HepG2 (cell line): ENCODE measurements around the gene CHL1. TPM values are rescaled to one million over a fixed set of nuclear protein-coding genes. Genes with fewer than 3 reads are reported as not detected.

Source experiments
- ATAC-seq: fragments of 200-7000 bp; cut with Tn5 transposase; 3 replicates; pipeline ENCODE4 v1.9.1; 2020; ENCODE audit warnings: mild to moderate bottlenecking, moderate library complexity
- BruUV-seq: library from RNA; stranded (reverse); fragments of 400-500 nt; replicated peaks from 2 replicates; lab custom pipeline; 2021; lab: Mats Ljungman, UMichigan
- CTCF ChIA-PET: fragments of 300-600 bp; formaldehyde crosslinking; extraction: SDS; loops from one replicate; lab custom pipeline; 2021; ENCODE audit warnings: low total read pairs, inconsistent platforms, low intra/inter-chr PET ratio; lab: Yijun Ruan, JAX
- POLR2A ChIA-PET: fragments of 350-600 bp; sonication (Branson Sonifier 250); formaldehyde crosslinking; loops from one replicate; lab custom pipeline; 2020; ENCODE audit warnings: antibody characterized with exemption, inconsistent platforms; lab: Yijun Ruan, JAX
- DNase-seq: peaks from one replicate; pipeline ENCODE4 v3.0.0-alpha.2; 2015; ENCODE audit warnings: low spot score
- FAIRE-seq: peaks from 3 replicates; lab custom pipeline; 2011; peaks lifted over from hg19 to GRCh38; lab: Jason Lieb, UNC
- H2AFZ ChIP-seq: one replicate; pipeline ENCODE4 v1.6.1; 2011; ENCODE audit warnings: low read length, inconsistent platforms
- H3K27ac ChIP-seq: fragments of 300-600 bp; 3 replicates; pipeline ENCODE4 v1.8.0; 2011; ENCODE audit warnings: mixed run types, mild to moderate bottlenecking, mixed read lengths, low read length, inconsistent platforms; ENCODE audit not compliant: insufficient read depth; ENCODE audit errors: extremely low read length
- H3K27me3 ChIP-seq, 2 experiments: fragments of 200-600 bp in 1 of 2; 2 replicates in 1 of 2; 3 replicates in 1 of 2; pipeline versions ENCODE4 v1.6.0 to v1.8.0; 2011; ENCODE audit warnings: low read length in 2 of 2, mild to moderate bottlenecking in 2 of 2, moderate library complexity in 2 of 2, inconsistent platforms in 1 of 2; ENCODE audit not compliant: insufficient read depth in 2 of 2, control insufficient read depth in 1 of 2
- H3K36me3 ChIP-seq, 2 experiments: fragments of 200-600 bp in 1 of 2; replicated peaks in 1 of 2; 2 replicates in 1 of 2; 3 replicates in 1 of 2; pipeline versions ENCODE4 v1.5.1 to v1.8.0; 2011; ENCODE audit warnings: low read length in 2 of 2, inconsistent platforms in 1 of 2; ENCODE audit not compliant: insufficient read depth in 2 of 2, control insufficient read depth in 1 of 2
- H3K4me1 ChIP-seq: 2 replicates; pipeline ENCODE4 v1.5.1; 2012; ENCODE audit warnings: low read length, inconsistent platforms; ENCODE audit not compliant: insufficient read depth
- H3K4me2 ChIP-seq: 2 replicates; pipeline ENCODE4 v1.6.0; 2011; ENCODE audit warnings: low read depth, low read length, inconsistent platforms
- H3K4me3 ChIP-seq, 3 experiments: fragments of 200-600 bp in 1 of 3; sonication (generic), shearing (Covaris generic) in 1 of 3; replicated peaks in 1 of 3; 2 replicates each; pipeline ENCODE4 v1.5.1; 2011 to 2016; ENCODE audit warnings: low read length in 3 of 3, inconsistent platforms in 2 of 3, low read depth in 2 of 3, mild to moderate bottlenecking in 2 of 3, control low read depth in 1 of 3, mixed read lengths in 1 of 3; ENCODE audit not compliant: insufficient read depth in 1 of 3
- H3K79me2 ChIP-seq: one replicate; pipeline ENCODE4 v1.6.1; 2011; ENCODE audit warnings: low read length, inconsistent platforms; ENCODE audit not compliant: insufficient read depth
- H3K9ac ChIP-seq: 2 replicates; pipeline ENCODE4 v1.6.0; 2011; ENCODE audit warnings: mild to moderate bottlenecking, low read depth, low read length, inconsistent platforms; ENCODE audit not compliant: insufficient read depth
- H3K9me3 ChIP-seq: 2 replicates; pipeline ENCODE4 v1.5.1; 2012; ENCODE audit warnings: mild to moderate bottlenecking, low read length
- H4K20me1 ChIP-seq: 2 replicates; pipeline ENCODE4 v1.6.0; 2011; ENCODE audit warnings: inconsistent platforms, mild to moderate bottlenecking, low read length, moderate library complexity; ENCODE audit not compliant: insufficient read depth
- CENPX ChIP-seq: sonication (generic); formaldehyde crosslinking; IDR thresholded peaks from 2 replicates; pipeline ENCODE4 v1.9.0; 2021; ENCODE audit warnings: mild to moderate bottlenecking, missing genetic modification reagents, moderate library complexity
- CHD2 ChIP-seq: IDR thresholded peaks from 2 replicates; pipeline ENCODE4 v1.6.1; 2011; ENCODE audit warnings: low read depth, low read length, improper control_type of control experiment
- EP300 ChIP-seq, 3 experiments: sonication (generic) in 1 of 3; formaldehyde crosslinking in 1 of 3; IDR thresholded peaks; 2 replicates each; pipeline versions ENCODE4 v1.5.1 to v1.6.1; 2011 to 2020; ENCODE audit warnings: low read depth in 2 of 3, low read length in 2 of 3, borderline replicate concordance in 1 of 3, improper control_type of control experiment in 1 of 3, mild to moderate bottlenecking in 1 of 3, missing genetic modification reagents in 1 of 3, moderate library complexity in 1 of 3
- ISL2 ChIP-seq: sonication (generic); formaldehyde crosslinking; IDR thresholded peaks from 2 replicates; pipeline ENCODE4 v1.5.0; 2020; ENCODE audit warnings: missing genetic modification reagents
- MTERF4 ChIP-seq: sonication (generic); formaldehyde crosslinking; IDR thresholded peaks from 2 replicates; pipeline ENCODE4 v1.8.0; 2023; ENCODE audit warnings: mild to moderate bottlenecking, missing genetic modification reagents
- ZBTB26 ChIP-seq: IDR thresholded peaks from 2 replicates; pipeline ENCODE4 v1.6.1; 2016; ENCODE audit warnings: missing compliant biosample characterization, missing genetic modification reagents, borderline replicate concordance
- ZNF292 ChIP-seq: sonication (generic); formaldehyde crosslinking; IDR thresholded peaks from 2 replicates; pipeline ENCODE4 v1.8.1; 2022; ENCODE audit warnings: mild to moderate bottlenecking, low read depth, missing genetic modification reagents, borderline replicate concordance
- ZNF484 ChIP-seq: sonication (generic); formaldehyde crosslinking; IDR thresholded peaks from 2 replicates; pipeline ENCODE4 v1.5.1; 2020; ENCODE audit warnings: mild to moderate bottlenecking, low read depth, missing genetic modification reagents, borderline replicate concordance
- ZNF512B ChIP-seq: sonication (generic); formaldehyde crosslinking; IDR thresholded peaks from 2 replicates; pipeline ENCODE4 v1.5.1; 2020; ENCODE audit warnings: missing genetic modification reagents, mild to moderate bottlenecking, borderline replicate concordance
- ZNF704 ChIP-seq: sonication (generic); formaldehyde crosslinking; IDR thresholded peaks from 2 replicates; pipeline ENCODE4 v1.8.1; 2023; ENCODE audit warnings: mild to moderate bottlenecking, inconsistent platforms, moderate library complexity, missing genetic modification reagents, borderline replicate concordance
- ZNF790 ChIP-seq: sonication (generic); formaldehyde crosslinking; IDR thresholded peaks from 2 replicates; pipeline ENCODE4 v1.8.0; 2022; ENCODE audit warnings: missing genetic modification reagents, mild to moderate bottlenecking, borderline replicate concordance
- WGBS: methylation state at CpG from one replicate; pipeline ENCODE4 v1.1.6; 2017; ENCODE audit warnings: low lambda C conversion rate; 5-methylcytosine and 5-hydroxymethylcytosine counted together
- in situ Hi-C: cut with HindIII; loops from 2 replicates; pipeline ENCODE4 v1.10.0; 2017; ENCODE audit warnings: low pct_unique_long_range_greater_than_20kb; ENCODE audit not compliant: extremely low pct_ligation_motif_present
- intact Hi-C: fragments of 100-400 bp; cut with micrococcal nuclease; formaldehyde crosslinking; loops from one replicate; pipeline ENCODE4 v1.10.0; 2022; ENCODE audit not compliant: unreplicated experiment
- polyA plus RNA-seq, 8 experiments: library from polyadenylated mRNA; depleted of rRNA in 3 of 8; stranded (reverse) in 7 of 8; unstranded in 1 of 8; fragments of >200 nt; fragmentation: Illumina TruSeq in 4 of 8; extraction: Trizol in 4 of 8; gene quantifications; 2 replicates each; pipeline versions ENCODE4 v1.2.1 to v1.2.3, GENCODE V29; 2011 to 2016; ENCODE audit warnings: low read depth in 4 of 8, missing spikeins in 1 of 8, mixed read lengths in 1 of 8; ENCODE audit not compliant: insufficient read depth in 1 of 8
- total RNA-seq, 5 experiments: library from RNA; depleted of rRNA; stranded (reverse); fragments of >200 nt; fragmentation: Illumina TruSeq; extraction: Trizol; gene quantifications; 2 replicates each; pipeline ENCODE4 v1.2.3, GENCODE V29; 2016; ENCODE audit warnings: low read depth in 1 of 5

Gene CHL1
- total and polyA plus RNA-seq, 2 of the 13 experiments (the other 11 are each of a cell fraction or from before 2014, with no cell fraction given): not detected

- intact Hi-C loops: no loop called here
- TF ChIP-seq ZNF292 (CRISPR knock-in tag) (no peak), EP300 (IDR thresholded peaks at IDR 0.05; ENCODE audit: low read depth in 2 of 2, low read length in 2 of 2) (no peak), EP300 (CRISPR knock-in tag; IDR thresholded peaks at IDR 0.05; ENCODE audit: borderline replicate concordance) (no peak), ZBTB26 (CRISPR knock-in tag) (no peak)
- DNase-seq (no peak), FAIRE-seq (no peak), ATAC-seq (no peak)
- no peaks in the 10 kb centered on the region for H3K4me1 ChIP-seq
- no peak overlapping the region for H3K27ac ChIP-seq
- H2AFZ ChIP-seq: no peak overlapping the region
- no peaks in the 10 kb centered on the region for H3K27me3 ChIP-seq
- no peak overlapping the region for H3K4me2 ChIP-seq
- ChIA-PET POLR2A (no interaction called here), CTCF (no interaction called here)
- H3K9ac ChIP-seq: no peak overlapping the region
- H3K9me3 ChIP-seq: peaks cover 21% of the 10 kb centered on the region; the same call in 1 of the 2 replicates
- in situ Hi-C loops: no loop called here
- 24% methylated on average over 5 of the region's 5 CpGs for WGBS
- no peaks in the 10 kb centered on the region for H4K20me1 ChIP-seq
- no peaks in the 10 kb centered on the region for H3K79me2 ChIP-seq
- no peaks in the 10 kb centered on the region for H3K36me3 ChIP-seq
- H3K4me3 ChIP-seq: no peak overlapping the region
- no TSS peak for BruUV-seq
Observed at GRCh38 chr3:166799-167198, 29.8 kb upstream of the CHL1 start.

GRCh38 chr3:173886-174285 is 22.7 kb upstream of the CHL1 start:
- intact Hi-C loops (no loop called here), in situ Hi-C loops (no loop called here)
- Histone ChIP-seq H3K27ac (no peak overlapping the region), H2AFZ (no peak overlapping the region), H3K9ac (no peak overlapping the region), H3K27me3 (no peaks in the 10 kb centered on the region), H3K36me3 (no peaks in the 10 kb centered on the region), H3K4me1 (no peaks in the 10 kb centered on the region), H3K4me3 (no peak overlapping the region), H3K9me3 (no peaks in the 10 kb centered on the region; the same call in 1 of the 2 replicates), H3K4me2 (no peak overlapping the region), H4K20me1 (no peaks in the 10 kb centered on the region), H3K79me2 (no peaks in the 10 kb centered on the region)
- no peak for ATAC-seq
- BruUV-seq: no TSS peak
- DNase-seq: no peak
- WGBS: 0% methylated on average over 1 of the region's 1 CpG
- no peak for FAIRE-seq
- CTCF ChIA-PET: no interaction called here
- POLR2A ChIA-PET: no interaction called here
- TF ChIP-seq CHD2: no peak
- no peak for TF ChIP-seq MTERF4 (CRISPR knock-in tag)
- no peak for TF ChIP-seq ISL2 (CRISPR knock-in tag)
- TF ChIP-seq ZNF484: no peak
- no peak for TF ChIP-seq ZNF704 (CRISPR knock-in tag)
- TF ChIP-seq ZNF790 (CRISPR knock-in tag): no peak
- no peak for TF ChIP-seq ZNF512B
- TF ChIP-seq CENPX (CRISPR knock-in tag): no peak
